Lower leg skin (tissue), 3 donors: ENCODE results near the gene ELF5.

Experiments
- POLR2A ChIP-seq, 2 donors: fragments of 450-650 bp; IDR thresholded peaks; one replicate each; pipeline ENCODE4 v1.6.1; 2016 to 2017; ENCODE audit warnings: antibody characterized with exemption in 2 of 2, mild to moderate bottlenecking in 1 of 2, moderate library complexity in 1 of 2
- TF ChIP-seq, protein P1 (sequence below), 3 donors: fragments of 450-650 bp; IDR thresholded peaks; one replicate each; pipeline ENCODE4 v1.5.1; 2016; ENCODE audit warnings: antibody characterized with exemption in 3 of 3, mild to moderate bottlenecking in 3 of 3, moderate library complexity in 2 of 3

DNA sequence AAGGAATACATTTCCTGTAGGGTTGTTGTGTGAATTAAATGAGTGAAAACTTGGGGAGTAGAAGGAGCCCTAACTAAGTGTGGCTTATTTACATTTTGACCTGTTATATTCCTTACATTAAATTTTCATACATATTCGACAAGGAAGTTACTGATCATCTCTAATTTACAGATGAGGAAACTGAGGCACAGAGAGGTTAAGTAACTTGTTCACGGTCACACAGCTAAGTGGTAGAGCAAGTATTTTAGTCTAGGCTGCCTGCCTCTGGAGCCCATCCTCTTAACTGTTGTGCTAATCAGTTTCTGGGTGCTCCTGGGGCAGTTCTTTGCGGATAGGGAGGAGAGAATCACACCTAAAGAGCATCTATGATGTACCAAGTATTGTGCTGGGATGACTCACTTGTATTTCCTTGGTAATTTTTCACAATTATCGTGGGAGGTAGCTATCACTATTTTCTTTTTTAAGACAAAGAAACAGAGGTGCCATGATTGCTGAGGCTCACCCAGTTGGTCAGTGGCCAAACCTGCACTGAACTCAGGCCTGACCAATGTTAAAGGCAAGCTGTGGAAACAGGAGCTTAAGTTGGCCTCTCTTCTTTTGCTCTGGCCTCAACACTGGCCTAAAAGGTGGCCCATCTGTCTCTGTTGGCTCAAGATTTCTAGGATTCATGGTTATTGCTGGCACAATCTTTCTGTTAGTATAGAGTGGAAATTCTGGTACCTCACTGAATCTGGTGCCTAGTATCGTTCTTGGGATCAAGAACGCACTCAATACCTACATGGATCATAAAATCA is 2.9 kb upstream of the ELF5 start:
- TF ChIP-seq POLR2A (IDR thresholded peaks at IDR 0.05) = no peak
- TF ChIP-seq, protein P1, sequence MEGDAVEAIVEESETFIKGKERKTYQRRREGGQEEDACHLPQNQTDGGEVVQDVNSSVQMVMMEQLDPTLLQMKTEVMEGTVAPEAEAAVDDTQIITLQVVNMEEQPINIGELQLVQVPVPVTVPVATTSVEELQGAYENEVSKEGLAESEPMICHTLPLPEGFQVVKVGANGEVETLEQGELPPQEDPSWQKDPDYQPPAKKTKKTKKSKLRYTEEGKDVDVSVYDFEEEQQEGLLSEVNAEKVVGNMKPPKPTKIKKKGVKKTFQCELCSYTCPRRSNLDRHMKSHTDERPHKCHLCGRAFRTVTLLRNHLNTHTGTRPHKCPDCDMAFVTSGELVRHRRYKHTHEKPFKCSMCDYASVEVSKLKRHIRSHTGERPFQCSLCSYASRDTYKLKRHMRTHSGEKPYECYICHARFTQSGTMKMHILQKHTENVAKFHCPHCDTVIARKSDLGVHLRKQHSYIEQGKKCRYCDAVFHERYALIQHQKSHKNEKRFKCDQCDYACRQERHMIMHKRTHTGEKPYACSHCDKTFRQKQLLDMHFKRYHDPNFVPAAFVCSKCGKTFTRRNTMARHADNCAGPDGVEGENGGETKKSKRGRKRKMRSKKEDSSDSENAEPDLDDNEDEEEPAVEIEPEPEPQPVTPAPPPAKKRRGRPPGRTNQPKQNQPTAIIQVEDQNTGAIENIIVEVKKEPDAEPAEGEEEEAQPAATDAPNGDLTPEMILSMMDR (IDR thresholded peaks at IDR 0.05) = no peak
